Natural killer cell (primary cell): Measurements from ENCODE around the gene ZNF532. TPM values are rescaled to one million over a fixed set of nuclear protein-coding genes. Genes with fewer than 3 reads are reported as not detected.

Source experiments
- ATAC-seq, 3 donors: fragments of 150-1000 bp in 2 of 3; fragments of 200-7000 bp in 1 of 3; cut with Tn5 transposase; 1 replicate in 1 of 3; 2 replicates in 2 of 3; pipeline ENCODE4 v1.10.0; 2021; ENCODE audit warnings: mild to moderate bottlenecking in 2 of 3, moderate library complexity in 2 of 3
- DNase-seq, 2 donors: peaks; one replicate each; pipeline versions ENCODE4 v3.0.0 to v3.0.0-alpha.2; 2013 to 2021; ENCODE audit warnings: mixed read lengths in 1 of 2
- H3K27ac ChIP-seq: one replicate; pipeline ENCODE4 v1.5.1; 2013; ENCODE audit warnings: mild to moderate bottlenecking, low read length
- H3K27me3 ChIP-seq: one replicate; pipeline ENCODE4 v1.6.1; 2013; ENCODE audit warnings: low read length; ENCODE audit not compliant: control insufficient read depth, insufficient read depth
- H3K36me3 ChIP-seq: one replicate; pipeline ENCODE4 v1.6.1; 2013; ENCODE audit warnings: low read length; ENCODE audit not compliant: control insufficient read depth, insufficient read depth
- H3K4me1 ChIP-seq: one replicate; pipeline ENCODE4 v1.6.1; 2013; ENCODE audit warnings: low read length; ENCODE audit not compliant: control insufficient read depth, insufficient read depth
- H3K4me3 ChIP-seq: one replicate; pipeline ENCODE4 v1.5.1; 2013; ENCODE audit warnings: low read length
- H3K9me3 ChIP-seq: one replicate; pipeline ENCODE4 v1.6.1; 2013; ENCODE audit warnings: low read length; ENCODE audit not compliant: control insufficient read depth, insufficient read depth
- H3K27ac Mint-ChIP-seq, 2 donors: one replicate each; pipeline ENCODE4 v1.8.0; 2022; ENCODE audit warnings: mild to moderate bottlenecking in 2 of 2, mixed read lengths in 2 of 2, moderate library complexity in 1 of 2
- H3K27me3 Mint-ChIP-seq, 2 donors: one replicate each; pipeline ENCODE4 v1.8.0; 2022; ENCODE audit warnings: low read depth in 2 of 2, mixed read lengths in 2 of 2
- H3K36me3 Mint-ChIP-seq: one replicate; pipeline ENCODE4 v1.8.0; 2022; ENCODE audit warnings: mixed read lengths
- H3K4me1 Mint-ChIP-seq, 2 donors: one replicate each; pipeline ENCODE4 v1.8.0; 2022; ENCODE audit warnings: mixed read lengths in 2 of 2
- H3K4me3 Mint-ChIP-seq: one replicate; pipeline ENCODE4 v1.8.0; 2022; ENCODE audit warnings: mild to moderate bottlenecking, moderate library complexity, mixed read lengths
- H3K9me3 Mint-ChIP-seq, 2 donors: one replicate each; pipeline ENCODE4 v1.8.0; 2022; ENCODE audit warnings: mixed read lengths in 2 of 2
- WGBS: methylation state at CpG from one replicate; pipeline ENCODE4 v1.1.7; 2013; ENCODE audit warnings: missing lambda C conversion rate; ENCODE audit not compliant: insufficient coverage; 5-methylcytosine and 5-hydroxymethylcytosine counted together
- intact Hi-C: fragments of 100-400 bp; cut with micrococcal nuclease; formaldehyde crosslinking; loops from one replicate; pipeline ENCODE4 v1.14.2; 2022
- total RNA-seq, 4 donors: library from RNA; stranded (reverse); fragments of 120-200 nt in 1 of 4; gene quantifications; one replicate each; pipeline versions ENCODE4 v1.2.3 to v1.2.4, GENCODE V29; 2013 to 2022
- TF ChIP-seq, protein P1 (sequence below): fragments of 200-600 bp; IDR thresholded peaks from one replicate; pipeline ENCODE4 v1.8.0; 2022; ENCODE audit warnings: antibody characterized with exemption

Gene ZNF532
- total RNA-seq, 3 donors from 2014 or later (not counting 1 experiment from before 2014, with no cell fraction given): 4.8 to 28.5 (median 6.1) TPM

DNA sequence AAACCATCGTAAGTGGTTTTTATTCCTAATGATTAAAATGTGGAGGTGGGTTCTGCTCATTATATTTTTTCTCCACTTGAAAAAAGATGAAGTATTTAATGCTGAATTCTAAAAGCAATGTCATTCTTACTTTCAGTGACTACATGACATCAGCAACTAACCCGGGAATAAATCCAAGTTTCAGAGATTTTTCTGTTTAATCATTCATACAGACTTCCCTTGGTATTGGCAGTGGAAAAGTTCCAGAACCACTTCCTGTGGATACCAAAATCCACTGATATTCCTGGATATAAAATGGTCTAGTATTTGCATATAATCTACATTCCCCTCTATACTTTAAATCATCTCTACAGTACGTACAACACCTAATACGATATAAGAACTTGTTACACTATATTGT lies 128.6 kb downstream of the ZNF532 start:
- Mint-ChIP-seq H3K9me3 (peaks cover 3 to 5% of the 10 kb centered on the region in 2 donors), H3K27me3 (peaks cover 12 to 19% of the 10 kb centered on the region in 2 donors), H3K27ac (no peak overlapping the region), H3K4me1 (no peaks in the 10 kb centered on the region), H3K4me3 (no peak overlapping the region), H3K36me3 (no peaks in the 10 kb centered on the region)
- DNase-seq (no peak), ATAC-seq (no peak)
- TF ChIP-seq, protein P1, sequence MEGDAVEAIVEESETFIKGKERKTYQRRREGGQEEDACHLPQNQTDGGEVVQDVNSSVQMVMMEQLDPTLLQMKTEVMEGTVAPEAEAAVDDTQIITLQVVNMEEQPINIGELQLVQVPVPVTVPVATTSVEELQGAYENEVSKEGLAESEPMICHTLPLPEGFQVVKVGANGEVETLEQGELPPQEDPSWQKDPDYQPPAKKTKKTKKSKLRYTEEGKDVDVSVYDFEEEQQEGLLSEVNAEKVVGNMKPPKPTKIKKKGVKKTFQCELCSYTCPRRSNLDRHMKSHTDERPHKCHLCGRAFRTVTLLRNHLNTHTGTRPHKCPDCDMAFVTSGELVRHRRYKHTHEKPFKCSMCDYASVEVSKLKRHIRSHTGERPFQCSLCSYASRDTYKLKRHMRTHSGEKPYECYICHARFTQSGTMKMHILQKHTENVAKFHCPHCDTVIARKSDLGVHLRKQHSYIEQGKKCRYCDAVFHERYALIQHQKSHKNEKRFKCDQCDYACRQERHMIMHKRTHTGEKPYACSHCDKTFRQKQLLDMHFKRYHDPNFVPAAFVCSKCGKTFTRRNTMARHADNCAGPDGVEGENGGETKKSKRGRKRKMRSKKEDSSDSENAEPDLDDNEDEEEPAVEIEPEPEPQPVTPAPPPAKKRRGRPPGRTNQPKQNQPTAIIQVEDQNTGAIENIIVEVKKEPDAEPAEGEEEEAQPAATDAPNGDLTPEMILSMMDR: no peak
- WGBS: 30% methylated on average over 1 of the region's 4 CpGs
- intact Hi-C loops: no loop called here
- H3K4me1 ChIP-seq: no peaks in the 10 kb centered on the region
- H3K36me3 ChIP-seq: no peaks in the 10 kb centered on the region
- H3K4me3 ChIP-seq: no peak overlapping the region
- H3K27me3 ChIP-seq: no peaks in the 10 kb centered on the region
- H3K9me3 ChIP-seq: no peaks in the 10 kb centered on the region
- H3K27ac ChIP-seq: no peak overlapping the region

DNA sequence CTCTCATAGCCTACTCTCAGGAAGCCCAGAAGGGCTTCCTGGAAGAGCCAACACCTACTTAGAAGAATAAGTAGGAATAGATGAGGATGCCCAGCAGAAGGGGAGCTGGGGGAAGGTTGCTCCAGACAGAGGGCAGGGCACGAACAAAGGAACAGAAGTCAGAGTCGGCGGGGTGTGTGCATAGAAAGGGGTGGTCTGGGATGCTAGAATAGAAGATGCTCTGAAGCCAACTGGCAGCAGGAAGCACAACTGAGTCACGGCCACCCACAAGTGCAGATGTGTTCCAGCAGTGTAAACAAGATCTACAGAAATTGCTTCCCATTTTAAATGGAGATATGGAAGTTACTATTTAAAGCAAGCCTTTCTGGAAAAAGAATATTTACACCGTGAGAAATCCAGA lies 131.0 kb downstream of the ZNF532 start:
- Mint-ChIP-seq H3K4me1 (no peaks in the 10 kb centered on the region), H3K27ac (no peak overlapping the region), H3K9me3 (no peaks in the 10 kb centered on the region), H3K27me3 (peaks cover 9 to 19% of the 10 kb centered on the region in 2 donors), H3K36me3 (no peaks in the 10 kb centered on the region), H3K4me3 (no peak overlapping the region)
- Histone ChIP-seq H3K27ac (no peak overlapping the region), H3K4me3 (no peak overlapping the region), H3K4me1 (no peaks in the 10 kb centered on the region), H3K36me3 (no peaks in the 10 kb centered on the region), H3K9me3 (no peaks in the 10 kb centered on the region), H3K27me3 (no peaks in the 10 kb centered on the region)
- TF ChIP-seq, protein P1: no peak
- DNase-seq (no peak), ATAC-seq (no peak)
- 80% methylated on average over 5 of the region's 5 CpGs for WGBS
- intact Hi-C loops: no loop called here

DNA sequence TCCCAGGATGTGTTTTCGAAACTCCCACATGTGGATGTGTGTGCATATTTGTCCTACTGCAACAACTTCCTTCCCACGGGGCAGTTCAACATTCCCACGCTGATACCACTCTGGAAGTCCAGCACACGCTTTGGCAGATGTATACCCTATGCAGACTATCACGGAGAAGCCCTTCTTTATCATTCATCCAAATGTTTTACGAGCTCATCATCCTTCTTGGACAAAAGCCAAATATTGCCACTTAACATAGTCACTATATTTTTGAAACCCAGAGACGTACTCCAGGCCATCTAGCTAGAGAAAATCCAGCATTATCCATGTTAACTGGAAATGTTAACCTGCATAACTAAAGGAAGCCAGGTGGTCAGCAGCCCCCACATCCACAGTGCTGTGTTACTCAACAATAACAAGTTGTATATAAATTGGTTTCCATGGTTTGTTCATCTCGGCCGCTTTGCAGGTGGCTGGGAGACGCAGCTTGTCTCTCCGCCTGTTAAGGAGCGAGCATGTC lies 131.5 kb downstream of the ZNF532 start:
- Mint-ChIP-seq H3K27me3 (peaks cover 9 to 19% of the 10 kb centered on the region in 2 donors), H3K27ac (no peak overlapping the region), H3K36me3 (no peaks in the 10 kb centered on the region), H3K9me3 (no peaks in the 10 kb centered on the region), H3K4me1 (no peaks in the 10 kb centered on the region), H3K4me3 (no peak overlapping the region)
- H3K27me3 ChIP-seq: no peaks in the 10 kb centered on the region
- WGBS: 65% methylated on average over 12 of the region's 12 CpGs
- no peaks in the 10 kb centered on the region for H3K4me1 ChIP-seq
- no peak overlapping the region for H3K4me3 ChIP-seq
- H3K9me3 ChIP-seq: no peaks in the 10 kb centered on the region
- DNase-seq: no peak
- intact Hi-C loops: no loop called here
- ATAC-seq: no peak
- TF ChIP-seq, protein P1: no peak
- no peak overlapping the region for H3K27ac ChIP-seq
- H3K36me3 ChIP-seq: no peaks in the 10 kb centered on the region

DNA sequence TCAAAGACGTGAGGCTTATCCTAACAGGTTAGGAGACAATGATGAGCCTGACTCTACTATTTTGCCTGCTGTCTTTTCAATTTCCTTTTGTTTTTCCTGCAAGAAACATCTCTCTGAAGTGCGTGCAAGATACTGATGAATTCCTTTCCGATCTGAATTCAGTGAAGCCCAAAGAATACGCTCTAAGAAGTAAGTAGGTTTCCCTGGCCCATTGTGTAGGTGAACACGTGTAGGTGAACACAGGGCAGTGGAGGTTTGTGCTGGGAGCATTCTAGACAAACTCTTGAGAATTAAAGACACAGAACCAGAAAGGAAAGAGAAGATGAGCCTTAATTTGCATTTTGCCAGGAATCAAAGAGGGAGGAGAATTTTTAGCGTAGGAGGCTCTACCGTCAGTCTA lies 132.0 kb downstream of the ZNF532 start:
- H3K36me3 ChIP-seq: no peaks in the 10 kb centered on the region
- no peaks in the 10 kb centered on the region for H3K4me1 ChIP-seq
- H3K27ac ChIP-seq: no peak overlapping the region
- H3K27me3 ChIP-seq: no peaks in the 10 kb centered on the region
- no peaks in the 10 kb centered on the region for H3K9me3 ChIP-seq
- H3K9me3 Mint-ChIP-seq: no peaks in the 10 kb centered on the region
- H3K4me3 Mint-ChIP-seq: no peak overlapping the region
- 89% methylated on average over 7 of the region's 7 CpGs for WGBS
- peaks cover 9 to 19% of the 10 kb centered on the region in 2 donors for H3K27me3 Mint-ChIP-seq
- TF ChIP-seq, protein P1: no peak
- no peak overlapping the region for H3K4me3 ChIP-seq
- H3K4me1 Mint-ChIP-seq: no peaks in the 10 kb centered on the region
- no peaks in the 10 kb centered on the region for H3K36me3 Mint-ChIP-seq
- ATAC-seq (no peak), DNase-seq (no peak)
- H3K27ac Mint-ChIP-seq: no peak overlapping the region
- intact Hi-C loops: no loop called here
